Neural cell (in vitro differentiated cells): Measurements from ENCODE around the gene TMEM120A. TPM values are rescaled to one million over a fixed set of nuclear protein-coding genes. Genes with fewer than 3 reads are reported as not detected.

Source experiments
- H2AFZ ChIP-seq: fragments of 200-600, 300-800 bp; sonication (generic), shearing (Covaris generic); 2 replicates; pipeline ENCODE4 v1.6.0; 2014; ENCODE audit warnings: low read depth, mild to moderate bottlenecking, antibody characterized with exemption, low read length, moderate library complexity
- H3F3A ChIP-seq: fragments of 200-600 bp; shearing (Covaris generic); 2 replicates; pipeline ENCODE4 v1.6.1; 2016; ENCODE audit warnings: mild to moderate bottlenecking, moderate library complexity, mixed read lengths, antibody characterized with exemption, low read length; ENCODE audit not compliant: insufficient read depth, poor library complexity, severe bottlenecking
- H3K27ac ChIP-seq: fragments of 200-600, 300-800 bp; sonication (generic), shearing (Covaris generic); 2 replicates; pipeline ENCODE4 v1.5.1; 2014; ENCODE audit warnings: mild to moderate bottlenecking, low read length, moderate library complexity
- H3K27me3 ChIP-seq: fragments of 300-800, 200-600 bp; sonication (generic), shearing (Covaris generic); 2 replicates; pipeline ENCODE4 v1.6.0; 2014; ENCODE audit warnings: mild to moderate bottlenecking, low read depth, low read length, moderate library complexity; ENCODE audit not compliant: insufficient read depth
- H3K36me3 ChIP-seq: fragments of 300-800, 200-600 bp; sonication (generic), shearing (Covaris generic); 2 replicates; pipeline ENCODE4 v1.5.1; 2014; ENCODE audit warnings: mild to moderate bottlenecking, antibody characterized with exemption, low read length, moderate library complexity; ENCODE audit not compliant: insufficient read depth
- H3K4me2 ChIP-seq: fragments of 300-800, 200-600 bp; sonication (generic), shearing (Covaris generic); 2 replicates; pipeline ENCODE4 v1.6.0; 2014; ENCODE audit warnings: mild to moderate bottlenecking, low read length
- H3K4me3 ChIP-seq: fragments of 300-800, 200-600 bp; sonication (generic), shearing (Covaris generic); 2 replicates; pipeline ENCODE4 v1.5.1; 2014; ENCODE audit warnings: mild to moderate bottlenecking, low read length, moderate library complexity
- H3K79me2 ChIP-seq: fragments of 200-600 bp; shearing (Covaris generic); replicated peaks from 2 replicates; pipeline ENCODE4 v1.6.0; 2014; ENCODE audit warnings: mild to moderate bottlenecking, low read length, moderate library complexity; ENCODE audit not compliant: insufficient read depth
- H3K9ac ChIP-seq: fragments of 300-800, 200-600 bp; sonication (generic), shearing (Covaris generic); 2 replicates; pipeline ENCODE4 v1.6.1; 2016; ENCODE audit warnings: mild to moderate bottlenecking, low read length, mixed read lengths
- H3K9me2 ChIP-seq: fragments of 200-600 bp; shearing (Covaris generic); 2 replicates; pipeline ENCODE4 v1.6.1; 2016; ENCODE audit warnings: mild to moderate bottlenecking, low read length, mixed read lengths; ENCODE audit not compliant: insufficient read depth
- H3K9me3 ChIP-seq: fragments of 200-600, 300-800 bp; sonication (generic), shearing (Covaris generic); 2 replicates; pipeline ENCODE4 v1.6.1; 2016; ENCODE audit warnings: mild to moderate bottlenecking, mixed run types, low read length, moderate library complexity, mixed read lengths
- H4K20me1 ChIP-seq: fragments of 200-600 bp; shearing (Covaris generic); 2 replicates; pipeline ENCODE4 v1.6.1; 2016; ENCODE audit warnings: mild to moderate bottlenecking, mixed run types; ENCODE audit not compliant: insufficient read depth
- CTCF ChIP-seq: fragments of 450-650 bp; IDR thresholded peaks from 2 replicates; pipeline ENCODE4 v1.5.1; 2014; ENCODE audit warnings: antibody characterized with exemption, mild to moderate bottlenecking, moderate library complexity; ENCODE audit not compliant: poor library complexity, severe bottlenecking
- EP300 ChIP-seq: fragments of 450-650 bp; conservative IDR thresholded peaks from 2 replicates; pipeline ENCODE4 v1.6.1; 2014; ENCODE audit warnings: antibody characterized with exemption, mild to moderate bottlenecking, moderate library complexity; ENCODE audit not compliant: poor library complexity, severe bottlenecking
- EZH2 ChIP-seq: fragments of 200-600, 300-800 bp; shearing (Covaris generic), sonication (generic); IDR thresholded peaks from 2 replicates; pipeline ENCODE4 v1.6.1; 2014; ENCODE audit warnings: antibody characterized with exemption, low read length, borderline replicate concordance, mild to moderate bottlenecking; ENCODE audit not compliant: insufficient read depth, poor library complexity, severe bottlenecking
- MXI1 ChIP-seq: fragments of 450-650 bp; conservative IDR thresholded peaks from 2 replicates; pipeline ENCODE4 v1.6.1; 2014; ENCODE audit warnings: antibody characterized with exemption, mild to moderate bottlenecking; ENCODE audit not compliant: poor library complexity, severe bottlenecking
- POLR2AphosphoS5 ChIP-seq: IDR thresholded peaks from 2 replicates; pipeline ENCODE4 v1.6.1; 2012
- RAD21 ChIP-seq: fragments of 450-650 bp; conservative IDR thresholded peaks from 2 replicates; pipeline ENCODE4 v1.6.1; 2014; ENCODE audit warnings: antibody characterized with exemption, mild to moderate bottlenecking, moderate library complexity
- REST ChIP-seq: IDR thresholded peaks from 2 replicates; pipeline ENCODE4 v1.6.1; 2012; ENCODE audit warnings: borderline replicate concordance
- SMC3 ChIP-seq: fragments of 450-650 bp; conservative IDR thresholded peaks from 2 replicates; pipeline ENCODE4 v1.6.1; 2014; ENCODE audit warnings: antibody characterized with exemption, mild to moderate bottlenecking, moderate library complexity; ENCODE audit not compliant: poor library complexity
- TAF1 ChIP-seq: IDR thresholded peaks from 2 replicates; pipeline ENCODE4 v1.6.1; 2012; ENCODE audit warnings: low read depth
- polyA plus RNA-seq: library from polyadenylated mRNA; depleted of rRNA; stranded (reverse); fragments of >200 nt; gene quantifications from 2 replicates; pipeline ENCODE4 v1.2.3, GENCODE V29; 2014

Gene TMEM120A
- polyA plus RNA-seq, 1 donor from 2014 or later: 39.1 TPM

- no peaks in the 10 kb centered on the region for H3K36me3 ChIP-seq
- no peak overlapping the region for H3K4me2 ChIP-seq
- TF ChIP-seq REST (peak; percentile 100), EZH2 (no peak), SMC3 (no peak), EP300 (peak; percentile 50), RAD21 (no peak), POLR2AphosphoS5 (peak; percentile 74), CTCF (no peak), MXI1 (no peak), TAF1 (no peak)
- H2AFZ ChIP-seq: no peak overlapping the region
- H3F3A ChIP-seq: no peaks in the 10 kb centered on the region
- H3K9me2 ChIP-seq: no peaks in the 10 kb centered on the region
- H3K27me3 ChIP-seq: no peaks in the 10 kb centered on the region
- peak overlapping the region; percentile 79 for H3K27ac ChIP-seq
- H3K9ac ChIP-seq: peak overlapping the region; percentile 54
- no peaks in the 10 kb centered on the region for H3K79me2 ChIP-seq
- no peaks in the 10 kb centered on the region for H4K20me1 ChIP-seq
- peak overlapping the region; percentile 40 for H3K4me3 ChIP-seq
- no peaks in the 10 kb centered on the region for H3K9me3 ChIP-seq
Measured at GRCh38 chr7:75962607-75963380, 31.6 kb downstream of the TMEM120A start.

- Histone ChIP-seq H3K27me3 (no peaks in the 10 kb centered on the region), H3K9ac (no peak overlapping the region), H2AFZ (no peak overlapping the region), H3K9me2 (no peaks in the 10 kb centered on the region), H3F3A (no peaks in the 10 kb centered on the region), H3K36me3 (no peaks in the 10 kb centered on the region), H4K20me1 (no peaks in the 10 kb centered on the region), H3K79me2 (no peaks in the 10 kb centered on the region), H3K27ac (no peak overlapping the region), H3K9me3 (no peaks in the 10 kb centered on the region), H3K4me2 (no peak overlapping the region), H3K4me3 (no peak overlapping the region)
- TF ChIP-seq SMC3 (no peak), CTCF (no peak), EP300 (no peak), TAF1 (no peak), REST (no peak), MXI1 (no peak), EZH2 (no peak), POLR2AphosphoS5 (no peak), RAD21 (no peak)
Measured at GRCh38 chr7:75961218-75961617, 33.2 kb downstream of the TMEM120A start.
